HepG2 (cell line): ENCODE measurements around the gene HIPK2.

Experiments
- RAD21 ChIP-seq: fragments of 450-650 bp; formaldehyde crosslinking; IDR thresholded peaks from 2 replicates; pipeline ENCODE4 v1.5.0; 2020; ENCODE audit warnings: mild to moderate bottlenecking
- REXO4 ChIP-seq: sonication (generic); formaldehyde crosslinking; IDR thresholded peaks from 2 replicates; pipeline ENCODE4 v1.8.0; 2022; ENCODE audit warnings: missing genetic modification reagents, mild to moderate bottlenecking, borderline replicate concordance
- SP1 ChIP-seq, 2 experiments: fragments of 450-650 bp in 1 of 2; sonication (generic) in 1 of 2; formaldehyde crosslinking in 1 of 2; IDR thresholded peaks; 2 replicates each; pipeline versions ENCODE4 v1.4.0 to v1.6.1; 2016 to 2020; ENCODE audit warnings: missing genetic modification reagents in 1 of 2
- ZNF274 ChIP-seq: sonication (generic); formaldehyde crosslinking; IDR thresholded peaks from 2 replicates; pipeline ENCODE4 v1.5.1; 2020; ENCODE audit warnings: mild to moderate bottlenecking, missing genetic modification reagents
- ZNF7 ChIP-seq: IDR thresholded peaks from 2 replicates; pipeline ENCODE4 v1.6.1; 2016; ENCODE audit warnings: missing biosample characterization, missing genetic modification reagents
- TF ChIP-seq, protein P1 (sequence below): sonication (generic); formaldehyde crosslinking; IDR thresholded peaks from 2 replicates; pipeline ENCODE4 v1.8.0; 2022; ENCODE audit warnings: missing genetic modification reagents, mild to moderate bottlenecking, borderline replicate concordance
- TF ChIP-seq, protein P2 (sequence below): sonication (generic); formaldehyde crosslinking; IDR thresholded peaks from 2 replicates; pipeline ENCODE4 v1.4.0; 2020; ENCODE audit warnings: missing genetic modification reagents, mild to moderate bottlenecking, borderline replicate concordance
- TF ChIP-seq, protein P3 (sequence below): sonication (generic); formaldehyde crosslinking; IDR thresholded peaks from 2 replicates; pipeline ENCODE4 v1.5.0; 2020; ENCODE audit warnings: mild to moderate bottlenecking, missing genetic modification reagents, moderate library complexity

DNA sequence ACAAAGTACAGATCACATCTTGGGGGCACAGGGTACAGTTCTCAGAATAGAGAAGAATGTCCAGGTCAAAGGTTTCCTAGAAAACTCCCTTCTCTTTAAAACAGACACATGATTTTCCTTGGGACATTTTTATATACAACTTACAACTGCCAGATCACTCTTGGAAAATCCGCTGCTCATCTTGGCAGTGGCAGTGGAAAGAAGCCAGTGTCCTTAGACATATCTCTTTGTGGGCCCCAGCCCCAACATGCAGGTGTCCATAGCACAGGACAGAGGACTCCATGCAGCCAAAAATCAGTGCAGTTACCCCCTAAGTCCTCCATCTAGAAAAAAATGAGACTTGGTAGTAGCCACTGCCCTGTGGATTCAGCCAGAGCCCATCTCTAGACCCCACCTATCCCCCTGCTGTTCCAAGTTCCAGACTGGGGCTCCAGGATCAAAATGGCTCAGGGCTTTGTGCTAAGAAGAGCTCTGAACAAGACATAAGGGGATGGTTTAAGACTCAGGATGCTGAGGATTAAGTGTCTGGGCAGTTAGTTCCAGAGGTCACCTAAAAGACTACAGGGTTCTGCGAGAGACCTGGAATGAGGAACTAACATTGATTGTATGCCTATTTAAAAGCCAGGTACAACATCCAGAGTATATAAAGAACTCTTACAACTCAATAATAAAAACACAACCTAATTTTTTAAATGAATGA, 34.4 kb downstream of the HIPK2 start:
- TF ChIP-seq, protein P1, sequence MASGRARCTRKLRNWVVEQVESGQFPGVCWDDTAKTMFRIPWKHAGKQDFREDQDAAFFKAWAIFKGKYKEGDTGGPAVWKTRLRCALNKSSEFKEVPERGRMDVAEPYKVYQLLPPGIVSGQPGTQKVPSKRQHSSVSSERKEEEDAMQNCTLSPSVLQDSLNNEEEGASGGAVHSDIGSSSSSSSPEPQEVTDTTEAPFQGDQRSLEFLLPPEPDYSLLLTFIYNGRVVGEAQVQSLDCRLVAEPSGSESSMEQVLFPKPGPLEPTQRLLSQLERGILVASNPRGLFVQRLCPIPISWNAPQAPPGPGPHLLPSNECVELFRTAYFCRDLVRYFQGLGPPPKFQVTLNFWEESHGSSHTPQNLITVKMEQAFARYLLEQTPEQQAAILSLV: no peak
- TF ChIP-seq SP1 (IDR thresholded peaks at IDR 0.05) (no peak), SP1 (CRISPR knock-in tag; IDR thresholded peaks at IDR 0.05) (no peak), ZNF274 (CRISPR knock-in tag) (no peak), RAD21 (CRISPR knock-in tag) (no peak), REXO4 (CRISPR knock-in tag) (no peak), ZNF7 (CRISPR knock-in tag) (no peak)
- TF ChIP-seq, protein P2, sequence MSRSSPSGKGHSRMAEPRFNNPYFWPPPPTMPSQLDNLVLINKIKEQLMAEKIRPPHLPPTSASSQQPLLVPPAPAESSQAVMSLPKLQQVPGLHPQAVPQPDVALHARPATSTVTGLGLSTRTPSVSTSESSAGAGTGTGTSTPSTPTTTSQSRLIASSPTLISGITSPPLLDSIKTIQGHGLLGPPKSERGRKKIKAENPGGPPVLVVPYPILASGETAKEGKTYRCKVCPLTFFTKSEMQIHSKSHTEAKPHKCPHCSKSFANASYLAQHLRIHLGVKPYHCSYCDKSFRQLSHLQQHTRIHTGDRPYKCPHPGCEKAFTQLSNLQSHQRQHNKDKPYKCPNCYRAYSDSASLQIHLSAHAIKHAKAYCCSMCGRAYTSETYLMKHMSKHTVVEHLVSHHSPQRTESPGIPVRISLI (CRISPR knock-in tag): no peak
- TF ChIP-seq, protein P3, sequence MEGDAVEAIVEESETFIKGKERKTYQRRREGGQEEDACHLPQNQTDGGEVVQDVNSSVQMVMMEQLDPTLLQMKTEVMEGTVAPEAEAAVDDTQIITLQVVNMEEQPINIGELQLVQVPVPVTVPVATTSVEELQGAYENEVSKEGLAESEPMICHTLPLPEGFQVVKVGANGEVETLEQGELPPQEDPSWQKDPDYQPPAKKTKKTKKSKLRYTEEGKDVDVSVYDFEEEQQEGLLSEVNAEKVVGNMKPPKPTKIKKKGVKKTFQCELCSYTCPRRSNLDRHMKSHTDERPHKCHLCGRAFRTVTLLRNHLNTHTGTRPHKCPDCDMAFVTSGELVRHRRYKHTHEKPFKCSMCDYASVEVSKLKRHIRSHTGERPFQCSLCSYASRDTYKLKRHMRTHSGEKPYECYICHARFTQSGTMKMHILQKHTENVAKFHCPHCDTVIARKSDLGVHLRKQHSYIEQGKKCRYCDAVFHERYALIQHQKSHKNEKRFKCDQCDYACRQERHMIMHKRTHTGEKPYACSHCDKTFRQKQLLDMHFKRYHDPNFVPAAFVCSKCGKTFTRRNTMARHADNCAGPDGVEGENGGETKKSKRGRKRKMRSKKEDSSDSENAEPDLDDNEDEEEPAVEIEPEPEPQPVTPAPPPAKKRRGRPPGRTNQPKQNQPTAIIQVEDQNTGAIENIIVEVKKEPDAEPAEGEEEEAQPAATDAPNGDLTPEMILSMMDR (CRISPR knock-in tag): no peak
